Activated naive CD4-positive, alpha-beta T cell (primary cell): ENCODE results near the gene ABCC4.

Experiments used
- DNase-seq, 4 experiments: peaks; one replicate each; lab custom pipeline; 2025; lab: John Stamatoyannopoulos, UW

ABCC4 gene

GRCh38 chr13:95154413-95154886 lies 146.8 kb downstream of the ABCC4 start:
- no peak for DNase-seq

- DNase-seq = no peak
These were observed 147.4 kb downstream of the ABCC4 start for GRCh38 chr13:95153647-95154412.

GRCh38 chr13:95151942-95152587 lies 149.2 kb downstream of the ABCC4 start:
- no peak for DNase-seq

- DNase-seq = no peak
These were observed 150.7 kb downstream of the ABCC4 start for GRCh38 chr13:95150555-95150954.

GRCh38 chr13:95146486-95146885 lies 154.8 kb downstream of the ABCC4 start:
- DNase-seq = no peak

GRCh38 chr13:95145587-95145986 lies 155.7 kb downstream of the ABCC4 start:
- DNase-seq = no peak

- no peak for DNase-seq
These were observed 160.7 kb downstream of the ABCC4 start for GRCh38 chr13:95140502-95140901.

GRCh38 chr13:95138876-95139585 lies 162.2 kb downstream of the ABCC4 start:
- DNase-seq = no peak

- DNase-seq = no peak
These were observed 164.2 kb downstream of the ABCC4 start for GRCh38 chr13:95137096-95137495.

GRCh38 chr13:95136638-95137037 lies 164.6 kb downstream of the ABCC4 start:
- no peak for DNase-seq

- DNase-seq = no peak
These were observed 167.8 kb downstream of the ABCC4 start for GRCh38 chr13:95133498-95133897.

GRCh38 chr13:95129004-95129403 lies 172.2 kb downstream of the ABCC4 start:
- no peak for DNase-seq

- DNase-seq = no peak
These were observed 173.1 kb downstream of the ABCC4 start for GRCh38 chr13:95128045-95128643.

- no peak for DNase-seq
These were observed 176.3 kb downstream of the ABCC4 start for GRCh38 chr13:95124959-95125358.

- no peak for DNase-seq
These were observed 177.5 kb downstream of the ABCC4 start for GRCh38 chr13:95123726-95124125.

- no peak for DNase-seq
These were observed 179.2 kb downstream of the ABCC4 start for GRCh38 chr13:95122063-95122462.

GRCh38 chr13:95121516-95121915 lies 179.7 kb downstream of the ABCC4 start:
- no peak for DNase-seq

GRCh38 chr13:95120650-95121049 lies 180.6 kb downstream of the ABCC4 start:
- no peak for DNase-seq

- DNase-seq = no peak
These were observed 182.5 kb downstream of the ABCC4 start for GRCh38 chr13:95118541-95119324.

- DNase-seq = no peak
These were observed 184.2 kb downstream of the ABCC4 start for GRCh38 chr13:95117092-95117491.

- no peak for DNase-seq
These were observed 185.7 kb downstream of the ABCC4 start for GRCh38 chr13:95115525-95115924.

GRCh38 chr13:95113601-95114000 lies 187.7 kb downstream of the ABCC4 start:
- no peak for DNase-seq
